AG09319 (cell line): Measurements from ENCODE around the gene ZNF117.

Source experiments
- DNase-seq: peaks from one replicate; pipeline ENCODE4 v3.0.0-alpha.2; 2010; ENCODE audit warnings: low read depth; ENCODE audit errors: extremely low read depth
- CTCF ChIP-seq: IDR thresholded peaks from 2 replicates; pipeline ENCODE4 v1.5.1; 2011; ENCODE audit warnings: low read depth, mild to moderate bottlenecking, inconsistent platforms, low read length, moderate library complexity

The ZNF117 gene

GRCh38 chr7:65006094-65006992 is 15.5 kb upstream of the ZNF117 start, which contains the start of gene ERV3-1:
TSS of gene ERV3-1 (minus strand) at chr7:65006687. CDS start at chr7:64993026, 13,661 bp downstream.
- no peak for TF ChIP-seq CTCF

GRCh38 chr7:65004575-65004974 is 13.7 kb upstream of the ZNF117 start:
- no peak for TF ChIP-seq CTCF
- no peak for DNase-seq

More at GRCh38 chr7:65006094-65006992, 15.5 kb upstream of the ZNF117 start, which contains the start of gene ERV3-1:
- peak; percentile 83 for DNase-seq

GRCh38 chr7:65002972-65003585 is 12.2 kb upstream of the ZNF117 start:
- no peak for TF ChIP-seq CTCF
- no peak for DNase-seq

GRCh38 chr7:65001291-65001814 is 10.5 kb upstream of the ZNF117 start:
- TF ChIP-seq CTCF: no peak
- no peak for DNase-seq

- DNase-seq: no peak
- no peak for TF ChIP-seq CTCF
Observed at GRCh38 chr7:64999165-65000004, 8.5 kb upstream of the ZNF117 start.

- TF ChIP-seq CTCF: no peak
- no peak for DNase-seq
Observed at GRCh38 chr7:64998865-64999164, 8.0 kb upstream of the ZNF117 start.
